ENCODE results near the gene CCBE1.

The CCBE1 gene

GRCh38 chr18:59571902-59572301 lies 125.3 kb downstream of the CCBE1 start:
- TF ChIP-seq CTCF (IDR thresholded peaks at IDR 0.05; ENCODE audit: low read depth, low read length, missing control alignments), result no peak
- in situ Hi-C loops (cut with HindIII; ENCODE audit: low sequenced_read_pairs), result no loop called here
- H3K4me3 ChIP-seq (ENCODE audit: low read depth, low read length), result no peak overlapping the region
- no peak for DNase-seq (ENCODE audit: low read depth)

GRCh38 chr18:59570796-59571195 lies 126.4 kb downstream of the CCBE1 start:
- TF ChIP-seq CTCF (IDR thresholded peaks at IDR 0.05; ENCODE audit: low read depth, low read length, missing control alignments), result no peak
- in situ Hi-C loops (cut with HindIII; ENCODE audit: low sequenced_read_pairs), result no loop called here
- H3K4me3 ChIP-seq (ENCODE audit: low read depth, low read length), result no peak overlapping the region
- DNase-seq (ENCODE audit: low read depth), result no peak

- H3K4me3 ChIP-seq (ENCODE audit: low read depth, low read length), result no peak overlapping the region
- DNase-seq (ENCODE audit: low read depth), result no peak
- no peak for TF ChIP-seq CTCF (IDR thresholded peaks at IDR 0.05; ENCODE audit: low read depth, low read length, missing control alignments)
- in situ Hi-C loops (cut with HindIII; ENCODE audit: low sequenced_read_pairs), result no loop called here
These were observed 127.0 kb downstream of the CCBE1 start for GRCh38 chr18:59570101-59570775.

- H3K4me3 ChIP-seq (ENCODE audit: low read depth, low read length), result no peak overlapping the region
- no peak for DNase-seq (ENCODE audit: low read depth)
- TF ChIP-seq CTCF (IDR thresholded peaks at IDR 0.05; ENCODE audit: low read depth, low read length, missing control alignments), result no peak
- in situ Hi-C loops (cut with HindIII; ENCODE audit: low sequenced_read_pairs), result no loop called here
These were observed 127.8 kb downstream of the CCBE1 start for GRCh38 chr18:59569390-59569791.

GRCh38 chr18:59567431-59567830 lies 129.8 kb downstream of the CCBE1 start:
- DNase-seq (ENCODE audit: low read depth), result no peak
- TF ChIP-seq CTCF (IDR thresholded peaks at IDR 0.05; ENCODE audit: low read depth, low read length, missing control alignments), result no peak
- in situ Hi-C loops (cut with HindIII; ENCODE audit: low sequenced_read_pairs), result no loop called here
- H3K4me3 ChIP-seq (ENCODE audit: low read depth, low read length), result no peak overlapping the region

- no peak overlapping the region for H3K4me3 ChIP-seq (ENCODE audit: low read depth, low read length)
- no peak for DNase-seq (ENCODE audit: low read depth)
- in situ Hi-C loops (cut with HindIII; ENCODE audit: low sequenced_read_pairs), result no loop called here
- TF ChIP-seq CTCF (IDR thresholded peaks at IDR 0.05; ENCODE audit: low read depth, low read length, missing control alignments), result no peak
These were observed 130.7 kb downstream of the CCBE1 start for GRCh38 chr18:59566533-59566971.

All from astrocyte of the cerebellum (primary cell).